Tibial nerve (tissue), 4 donors: Measurements from ENCODE around the gene ZDHHC5. TPM values are rescaled to one million over a fixed set of nuclear protein-coding genes. Genes with fewer than 3 reads are reported as not detected.

Source experiments
- DNase-seq, 2 donors: peaks; one replicate each; pipeline ENCODE4 v3.0.0-alpha.2; 2019; ENCODE audit warnings: low spot score in 2 of 2
- H3K27ac ChIP-seq, 4 donors: fragments of 200-600 bp; sonication (generic) in 3 of 4; one replicate each; pipeline ENCODE4 v1.5.1; 2017 to 2019; ENCODE audit warnings: mild to moderate bottlenecking in 1 of 4
- H3K27me3 ChIP-seq, 2 donors: fragments of 200-600 bp; sonication (generic) in 1 of 2; one replicate each; pipeline versions ENCODE4 v1.5.1 to v1.6.0; 2017 to 2019
- H3K36me3 ChIP-seq, 3 donors: fragments of 200-600 bp; sonication (generic); one replicate each; pipeline ENCODE4 v1.5.1; 2018 to 2019
- H3K4me1 ChIP-seq, 4 donors: fragments of 200-600 bp; sonication (generic) in 3 of 4; one replicate each; pipeline ENCODE4 v1.5.1; 2017 to 2019
- H3K4me3 ChIP-seq, 4 donors: fragments of 200-600 bp; sonication (generic) in 3 of 4; one replicate each; pipeline ENCODE4 v1.5.1; 2017 to 2019; ENCODE audit warnings: mild to moderate bottlenecking in 1 of 4, moderate library complexity in 1 of 4
- H3K9me3 ChIP-seq, 4 donors: fragments of 200-600 bp; sonication (generic) in 3 of 4; one replicate each; pipeline ENCODE4 v1.5.1; 2017 to 2019
- EP300 ChIP-seq, 2 donors: sonication (generic); formaldehyde crosslinking; IDR thresholded peaks; one replicate each; pipeline ENCODE4 v1.6.1; 2017; ENCODE audit warnings: antibody characterized with exemption in 2 of 2, mild to moderate bottlenecking in 1 of 2
- POLR2A ChIP-seq, 2 donors: fragments of 450-650 bp; IDR thresholded peaks; one replicate each; pipeline ENCODE4 v1.6.1; 2017; ENCODE audit warnings: antibody characterized with exemption in 2 of 2, mild to moderate bottlenecking in 2 of 2, moderate library complexity in 2 of 2
- WGBS, 2 donors: methylation state at CpG; one replicate each; pipeline ENCODE4 v1.1.5; 2018; 5-methylcytosine and 5-hydroxymethylcytosine counted together
- small RNA-seq: library from RNA; depleted of rRNA; stranded (forward); fragments of <200 nt; gene quantifications from one replicate; pipeline ENCODE3, GENCODE V24; 2016
- total RNA-seq, 4 donors: library from RNA; depleted of rRNA; stranded (reverse); fragments of >200 nt; gene quantifications; one replicate each; pipeline ENCODE4 v1.1.0, GENCODE V29; 2016
- TF ChIP-seq, protein P1 (sequence below), 5 experiments: fragments of 200-600 bp in 3 of 5; fragments of 450-650 bp in 2 of 5; sonication (generic) in 3 of 5; IDR thresholded peaks; one replicate each; pipeline ENCODE4 v1.5.1; 2016 to 2019; ENCODE audit warnings: antibody characterized with exemption in 5 of 5, mild to moderate bottlenecking in 3 of 5, moderate library complexity in 2 of 5

The ZDHHC5 gene
- total RNA-seq, 4 donors from 2014 or later: 26.0 to 57.3 (median 33.7) TPM

GRCh38 chr11:57742087-57742452, 74.2 kb downstream of the ZDHHC5 start:
- Histone ChIP-seq H3K9me3 (no peaks in the 10 kb centered on the region), H3K4me1 (peaks cover 0 to 28% (median 9%) of the 10 kb centered on the region in 4 donors), H3K4me3 (peak overlapping the region; percentile 50 to 92 (median 78)), H3K27me3 (no peaks in the 10 kb centered on the region), H3K27ac (peak overlapping the region; percentile 29 to 95 (median 94)), H3K36me3 (peaks cover 0 to 72% (median 7%) of the 10 kb centered on the region in 3 donors)
- TF ChIP-seq POLR2A (IDR thresholded peaks at IDR 0.05) (no peak), EP300 (IDR thresholded peaks at IDR 0.05) (no peak)
- TF ChIP-seq, protein P1, sequence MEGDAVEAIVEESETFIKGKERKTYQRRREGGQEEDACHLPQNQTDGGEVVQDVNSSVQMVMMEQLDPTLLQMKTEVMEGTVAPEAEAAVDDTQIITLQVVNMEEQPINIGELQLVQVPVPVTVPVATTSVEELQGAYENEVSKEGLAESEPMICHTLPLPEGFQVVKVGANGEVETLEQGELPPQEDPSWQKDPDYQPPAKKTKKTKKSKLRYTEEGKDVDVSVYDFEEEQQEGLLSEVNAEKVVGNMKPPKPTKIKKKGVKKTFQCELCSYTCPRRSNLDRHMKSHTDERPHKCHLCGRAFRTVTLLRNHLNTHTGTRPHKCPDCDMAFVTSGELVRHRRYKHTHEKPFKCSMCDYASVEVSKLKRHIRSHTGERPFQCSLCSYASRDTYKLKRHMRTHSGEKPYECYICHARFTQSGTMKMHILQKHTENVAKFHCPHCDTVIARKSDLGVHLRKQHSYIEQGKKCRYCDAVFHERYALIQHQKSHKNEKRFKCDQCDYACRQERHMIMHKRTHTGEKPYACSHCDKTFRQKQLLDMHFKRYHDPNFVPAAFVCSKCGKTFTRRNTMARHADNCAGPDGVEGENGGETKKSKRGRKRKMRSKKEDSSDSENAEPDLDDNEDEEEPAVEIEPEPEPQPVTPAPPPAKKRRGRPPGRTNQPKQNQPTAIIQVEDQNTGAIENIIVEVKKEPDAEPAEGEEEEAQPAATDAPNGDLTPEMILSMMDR (IDR thresholded peaks at IDR 0.05): no peak
- no peak for DNase-seq
- WGBS, 2 donors: 2 to 6% methylated on average over 10 of the region's 10 CpGs

- 71 to 85% methylated on average over 2 of the region's 2 CpGs for WGBS, 2 donors
Measured at GRCh38 chr11:57744357-57744756, 76.4 kb downstream of the ZDHHC5 start.

DNA sequence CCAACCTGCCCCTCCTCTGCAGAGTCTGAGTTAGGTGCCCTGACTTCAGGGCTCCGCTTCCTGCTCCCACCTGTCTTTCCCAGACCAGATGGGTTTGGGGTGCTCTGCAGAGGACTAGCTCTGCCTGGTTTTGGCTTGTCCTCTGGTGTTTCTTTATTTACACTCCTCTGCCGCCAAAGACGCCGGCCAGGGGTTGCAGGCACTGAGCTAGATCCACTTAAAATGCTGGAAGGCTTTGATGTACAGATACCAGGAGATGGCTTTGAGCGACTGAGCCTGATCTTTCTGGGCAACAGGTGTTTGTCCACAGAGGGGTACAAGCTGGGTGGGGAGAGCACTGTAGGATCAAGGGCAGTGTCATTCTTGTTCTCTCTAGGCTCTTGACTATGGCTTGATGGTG, 77.3 kb downstream of the ZDHHC5 start:
- peaks cover 0 to 67% (median 7%) of the 10 kb centered on the region in 3 donors for H3K36me3 ChIP-seq
- DNase-seq: no peak

More at GRCh38 chr11:57744357-57744756, 76.4 kb downstream of the ZDHHC5 start:
- TF ChIP-seq EP300 (IDR thresholded peaks at IDR 0.05) (no peak), POLR2A (IDR thresholded peaks at IDR 0.05) (no peak)
- TF ChIP-seq, protein P1 (IDR thresholded peaks at IDR 0.05): no peak
- H3K27me3 ChIP-seq: no peaks in the 10 kb centered on the region
- H3K9me3 ChIP-seq: no peaks in the 10 kb centered on the region
- H3K4me1 ChIP-seq: peaks cover 0 to 28% (median 9%) of the 10 kb centered on the region in 4 donors
- H3K4me3 ChIP-seq: no peak overlapping the region
- no peak overlapping the region for H3K27ac ChIP-seq
- DNase-seq: no peak
- H3K36me3 ChIP-seq: peaks cover 0 to 64% (median 7%) of the 10 kb centered on the region in 3 donors

GRCh38 chr11:57746920-57747319, 79.0 kb downstream of the ZDHHC5 start:
- peaks cover 0 to 73% (median 7%) of the 10 kb centered on the region in 3 donors for H3K36me3 ChIP-seq
- no peak overlapping the region for H3K4me3 ChIP-seq
- no peaks in the 10 kb centered on the region for H3K9me3 ChIP-seq
- H3K27ac ChIP-seq: peak overlapping the region in 1 of 4 donors; percentile 11
- DNase-seq: no peak
- TF ChIP-seq EP300 (IDR thresholded peaks at IDR 0.05): no peak
- TF ChIP-seq POLR2A (IDR thresholded peaks at IDR 0.05): no peak
- TF ChIP-seq, protein P1 (IDR thresholded peaks at IDR 0.05): no peak
- no peaks in the 10 kb centered on the region for H3K27me3 ChIP-seq
- peaks cover 0 to 25% (median 8%) of the 10 kb centered on the region in 4 donors for H3K4me1 ChIP-seq
- WGBS, 2 donors: 85 to 100% methylated on average over 1 of the region's 1 CpG

More for the DNA sequence above, 77.3 kb downstream of the ZDHHC5 start:
- H3K27ac ChIP-seq: no peak overlapping the region
- no peaks in the 10 kb centered on the region for H3K9me3 ChIP-seq
- 86 to 89% methylated on average over 5 of the region's 5 CpGs for WGBS, 2 donors
- peaks cover 0 to 28% (median 9%) of the 10 kb centered on the region in 4 donors for H3K4me1 ChIP-seq
- H3K27me3 ChIP-seq: no peaks in the 10 kb centered on the region
- no peak overlapping the region for H3K4me3 ChIP-seq
- TF ChIP-seq, protein P1 (IDR thresholded peaks at IDR 0.05): no peak
- no peak for TF ChIP-seq EP300 (IDR thresholded peaks at IDR 0.05)
- no peak for TF ChIP-seq POLR2A (IDR thresholded peaks at IDR 0.05)

Small RNAs within 50 kb of the gene (small RNA-seq; reads per million reads assigned to genes)
- 376 reads per million, percentile 97 among the genes with 10 or more reads in this experiment for gene MIR130A
- gene TMX2-CTNND1: not detected

Other genes with a start within 250 kb of the ZDHHC5 start
- 100 to 1,000 TPM in 2 of 4 donors, 10 to 100 TPM in 2; 42.2 to 110 (median 94.7) TPM for gene SLC43A3, start 241.0 kb upstream of the ZDHHC5 start, total RNA-seq
- 1 to 10 TPM in 1 of 4 donors, under 1 TPM in 2, not detected in 1; 0.20 to 1.5 (median 0.42) TPM for gene RTN4RL2, start 207.6 kb upstream of the ZDHHC5 start, total RNA-seq
- 10 to 100 TPM; 35.8 to 47.3 (median 42.4) TPM for gene SLC43A1, start 152.4 kb upstream of the ZDHHC5 start, total RNA-seq
- 10 to 100 TPM; 20.2 to 51.6 (median 40.1) TPM for gene TIMM10, start 137.4 kb upstream of the ZDHHC5 start, total RNA-seq
- not detected for gene SMTNL1, start 130.5 kb upstream of the ZDHHC5 start, total RNA-seq
- 10 to 100 TPM; 22.4 to 35.7 (median 25.5) TPM for gene UBE2L6, start 100.4 kb upstream of the ZDHHC5 start, total RNA-seq
- gene SERPING1, start 70.4 kb upstream of the ZDHHC5 start, total RNA-seq: 100 to 1,000 TPM; 508 to 826 (median 607) TPM
- gene YPEL4, start 18.2 kb upstream of the ZDHHC5 start, total RNA-seq: 1 to 10 TPM in 1 of 4 donors, under 1 TPM in 3; 0.30 to 1.7 (median 0.41) TPM
- gene CLP1, start 10.4 kb upstream of the ZDHHC5 start, total RNA-seq: 10 to 100 TPM in 1 of 4 donors, 1 to 10 TPM in 3; 6.3 to 15.1 (median 7.8) TPM
- 10 to 100 TPM; 11.9 to 17.3 (median 15.4) TPM for gene MED19, start 44.1 kb downstream of the ZDHHC5 start, total RNA-seq
- gene TMX2, start 44.5 kb downstream of the ZDHHC5 start, total RNA-seq: 10 to 100 TPM; 54.3 to 89.4 (median 71.7) TPM
- 100 to 1,000 TPM in 3 of 4 donors, 10 to 100 TPM in 1; 78.1 to 146 (median 118) TPM for gene SELENOH, start 73.4 kb downstream of the ZDHHC5 start, total RNA-seq
- gene BTBD18, start 83.7 kb downstream of the ZDHHC5 start, total RNA-seq: not detected
- gene CTNND1, start 93.7 kb downstream of the ZDHHC5 start, total RNA-seq: 100 to 1,000 TPM; 104 to 128 (median 124) TPM